Keratinocyte (primary cell): Measurements from ENCODE around the gene PRODH. TPM values are rescaled to one million over a fixed set of nuclear protein-coding genes. Genes with fewer than 3 reads are reported as not detected.
"Not testable (repeated sequence)": the region's sequence is repeated elsewhere in the genome, so short reads cannot be mapped to it uniquely, and the experiment has no call there.

Experiments
- DNase-seq: peaks from one replicate; pipeline ENCODE4 v3.0.0-alpha.2; 2011; ENCODE audit warnings: low read depth, missing footprints, low spot score
- FAIRE-seq: peaks from 2 replicates; lab custom pipeline; 2011; peaks lifted over from hg19 to GRCh38; lab: Jason Lieb, UNC
- H2AFZ ChIP-seq: 2 replicates; pipeline ENCODE4 v1.6.0; 2012; ENCODE audit warnings: low read length, control low read depth, inconsistent platforms; ENCODE audit not compliant: control insufficient read depth
- H3K27ac ChIP-seq: 2 replicates; pipeline ENCODE4 v1.5.1; 2011; ENCODE audit warnings: low read length; ENCODE audit not compliant: control insufficient read depth, insufficient read depth
- H3K27me3 ChIP-seq: 3 replicates; pipeline ENCODE4 v1.6.0; 2011; ENCODE audit warnings: low read length; ENCODE audit not compliant: control insufficient read depth, insufficient read depth; ENCODE audit errors: extremely low read depth
- H3K36me3 ChIP-seq, 2 experiments: 2 replicates in 1 of 2; 3 replicates in 1 of 2; pipeline ENCODE4 v1.5.1; 2011; ENCODE audit warnings: low read length in 2 of 2, mild to moderate bottlenecking in 1 of 2; ENCODE audit not compliant: control insufficient read depth in 2 of 2, insufficient read depth in 2 of 2; ENCODE audit errors: extremely low read depth in 1 of 2
- H3K4me1 ChIP-seq: 3 replicates; pipeline ENCODE4 v1.5.1; 2011; ENCODE audit warnings: low read length; ENCODE audit not compliant: control insufficient read depth, insufficient read depth; ENCODE audit errors: extremely low read depth
- H3K4me2 ChIP-seq: 3 replicates; pipeline ENCODE4 v1.6.0; 2011; ENCODE audit warnings: low read depth, low read length; ENCODE audit not compliant: control insufficient read depth, insufficient read depth; ENCODE audit errors: extremely low read depth
- H3K4me3 ChIP-seq, 3 experiments: fragments of 200-600 bp in 1 of 3; sonication (generic) in 1 of 3; 2 replicates in 2 of 3; 3 replicates in 1 of 3; pipeline ENCODE4 v1.5.1; 2011 to 2016; ENCODE audit warnings: low read length in 3 of 3, mild to moderate bottlenecking in 3 of 3, control low read depth in 2 of 3, inconsistent platforms in 1 of 3, low read depth in 1 of 3, mixed read lengths in 1 of 3, mixed run types in 1 of 3, moderate library complexity in 1 of 3; ENCODE audit not compliant: control insufficient read depth in 2 of 3, insufficient read depth in 2 of 3; ENCODE audit errors: extremely low read depth in 1 of 3
- H3K79me2 ChIP-seq: 2 replicates; pipeline ENCODE4 v1.6.0; 2012; ENCODE audit warnings: low read length; ENCODE audit not compliant: control insufficient read depth, insufficient read depth
- H3K9ac ChIP-seq: 3 replicates; pipeline ENCODE4 v1.6.0; 2011; ENCODE audit warnings: low read length; ENCODE audit not compliant: control insufficient read depth, insufficient read depth; ENCODE audit errors: extremely low read depth
- H3K9me1 ChIP-seq: 3 replicates; pipeline ENCODE4 v1.6.0; 2011; ENCODE audit warnings: low read length; ENCODE audit not compliant: control insufficient read depth, insufficient read depth; ENCODE audit errors: extremely low read depth
- H3K9me3 ChIP-seq: 2 replicates; pipeline ENCODE4 v1.5.1; 2012; ENCODE audit warnings: low read depth, low read length; ENCODE audit not compliant: control insufficient read depth
- H4K20me1 ChIP-seq: 3 replicates; pipeline ENCODE4 v1.6.0; 2011; ENCODE audit warnings: low read length; ENCODE audit not compliant: control insufficient read depth, insufficient read depth; ENCODE audit errors: extremely low read depth
- CTCF ChIP-seq, 3 experiments: IDR thresholded peaks in 1 of 3; conservative IDR thresholded peaks in 1 of 3; optimal IDR thresholded peaks in 1 of 3; 2 replicates in 2 of 3; 3 replicates in 1 of 3; pipeline versions ENCODE3 to v1.5.1; 2011; ENCODE audit warnings: low read length in 3 of 3, mild to moderate bottlenecking in 3 of 3, moderate library complexity in 2 of 3, control low read depth in 1 of 3, inconsistent platforms in 1 of 3; ENCODE audit not compliant: insufficient read depth in 2 of 3; ENCODE audit errors: extremely low read depth in 1 of 3
- EZH2 ChIP-seq: IDR thresholded peaks from one replicate; pipeline ENCODE4 v1.6.1; 2012; ENCODE audit warnings: inconsistent platforms, mild to moderate bottlenecking, low read length, moderate library complexity
- dilution Hi-C: fragments of 300-500 bp; cut with MboI; formaldehyde crosslinking; loops from one replicate; pipeline ENCODE4 v1.7.0; 2020; ENCODE audit warnings: low sequenced_read_pairs; ENCODE audit not compliant: extremely low pct_ligation_motif_present
- polyA plus RNA-seq, 5 experiments: library from polyadenylated mRNA; depleted of rRNA in 3 of 5; stranded (reverse) in 3 of 5; stranded (forward) in 1 of 5; unstranded in 1 of 5; fragments of >200 nt; gene quantifications; 1 replicate in 1 of 5; 2 replicates in 3 of 5; 3 replicates in 1 of 5; pipeline versions ENCODE4 v1.2.1 to v1.2.3, GENCODE V29; 2011 to 2012; ENCODE audit warnings: missing spikeins in 2 of 5, low read depth in 1 of 5, low replicate concordance in 1 of 5

PRODH gene
- polyA plus RNA-seq, 1 donor (not counting 4 experiments of a cell fraction or from before 2014, with no cell fraction given), result 12.3 TPM

GRCh38 chr22:18968011-18968749 lies 32.1 kb upstream of the PRODH start:
- H3K27me3 ChIP-seq, result no peaks in the 10 kb centered on the region
- no peak for TF ChIP-seq CTCF (optimal IDR thresholded peaks at IDR 0.05 in 1 of 3, IDR thresholded peaks at IDR 0.05 in 1 of 3, conservative IDR thresholded peaks at IDR 0.05 in 1 of 3; ENCODE audit: extremely low read depth in 1 of 3, insufficient read depth in 2 of 3, low read length in 3 of 3)
- no peak for TF ChIP-seq EZH2
- no peaks in the 10 kb centered on the region for H3K36me3 ChIP-seq
- FAIRE-seq, result no peak
- H3K9me3 ChIP-seq, result no peaks in the 10 kb centered on the region
- no peak overlapping the region for H3K9ac ChIP-seq
- H2AFZ ChIP-seq, result no peak overlapping the region
- no peak for DNase-seq
- no peak overlapping the region for H3K27ac ChIP-seq
- H3K9me1 ChIP-seq, result no peaks in the 10 kb centered on the region
- H3K4me2 ChIP-seq, result no peak overlapping the region
- dilution Hi-C loops, result no loop called here
- H4K20me1 ChIP-seq, result no peaks in the 10 kb centered on the region
- H3K4me3 ChIP-seq, result no peak overlapping the region
- no peaks in the 10 kb centered on the region for H3K79me2 ChIP-seq
- no peaks in the 10 kb centered on the region for H3K4me1 ChIP-seq

- H3K27me3 ChIP-seq, H2AFZ ChIP-seq, dilution Hi-C loops, H3K4me1 ChIP-seq, H3K4me3 ChIP-seq, H3K79me2 ChIP-seq, FAIRE-seq, H3K9me1 ChIP-seq, H3K9me3 ChIP-seq, H3K27ac ChIP-seq, DNase-seq, H4K20me1 ChIP-seq, H3K4me2 ChIP-seq, H3K36me3 ChIP-seq, H3K9ac ChIP-seq: not testable (repeated sequence)
Observed at GRCh38 chr22:18967391-18968010, 31.4 kb upstream of the PRODH start.
